OCI-LY7 (cell line): ENCODE results near the gene DHRSX. TPM values are rescaled to one million over a fixed set of nuclear protein-coding genes. Genes with fewer than 3 reads are reported as not detected.

ENCODE experiments used
- Bru-seq: library from RNA; stranded (reverse); fragments of 400-500 nt; gene quantifications from one replicate; lab custom pipeline; 2021; lab: Mats Ljungman, UMichigan
- BruChase-seq, 2 experiments: library from RNA; stranded (reverse); fragments of 400-500 nt; gene quantifications; one replicate each; lab custom pipeline; 2021; lab: Mats Ljungman, UMichigan
- BruUV-seq: library from RNA; stranded (reverse); fragments of 400-500 nt; replicated peaks from 2 replicates; lab custom pipeline; 2021; lab: Mats Ljungman, UMichigan
- CTCF ChIA-PET: fragments of 300-600 bp; sonication (Branson Sonifier 250); formaldehyde crosslinking; loops from one replicate; lab custom pipeline; 2022; ENCODE audit warnings: antibody characterized with exemption; ENCODE audit not compliant: unreplicated experiment; lab: Charles Lee
- POLR2A ChIA-PET: fragments of 300-600 bp; sonication (Branson Sonifier 250); formaldehyde crosslinking; loops from one replicate; lab custom pipeline; 2022; ENCODE audit warnings: antibody characterized with exemption; lab: Charles Lee
- DNase-seq: peaks from one replicate; pipeline ENCODE4 v3.0.0-alpha.2; 2015; ENCODE audit warnings: low spot score
- H2AFZ ChIP-seq: fragments of 200-600 bp; sonication (generic), shearing (Covaris generic); 2 replicates; pipeline ENCODE4 v1.6.1; 2014; ENCODE audit warnings: mild to moderate bottlenecking, antibody characterized with exemption, low read length, moderate library complexity
- H3K27ac ChIP-seq: fragments of 200-600 bp; sonication (generic); 2 replicates; pipeline ENCODE4 v1.5.1; 2014; ENCODE audit warnings: mixed run types, low read depth, mild to moderate bottlenecking, moderate library complexity, low read length, inconsistent platforms; ENCODE audit not compliant: poor library complexity, severe bottlenecking
- H3K36me3 ChIP-seq: fragments of 200-600 bp; sonication (generic); 2 replicates; pipeline ENCODE4 v1.6.1; 2014; ENCODE audit warnings: mild to moderate bottlenecking, antibody characterized with exemption, low read length, moderate library complexity, mixed read lengths; ENCODE audit not compliant: insufficient read depth
- H3K4me1 ChIP-seq: fragments of 200-600 bp; sonication (generic); 2 replicates; pipeline ENCODE4 v1.5.1; 2014; ENCODE audit warnings: mild to moderate bottlenecking, low read length; ENCODE audit not compliant: insufficient read depth, poor library complexity, severe bottlenecking
- H3K4me2 ChIP-seq: fragments of 200-600 bp; sonication (generic); 2 replicates; pipeline ENCODE4 v1.6.1; 2014; ENCODE audit warnings: mild to moderate bottlenecking, low read length
- H3K4me3 ChIP-seq: fragments of 200-600 bp; sonication (generic); 2 replicates; pipeline ENCODE4 v1.5.1; 2014; ENCODE audit warnings: mild to moderate bottlenecking, low read depth, low read length; ENCODE audit not compliant: poor library complexity, severe bottlenecking
- H3K79me2 ChIP-seq: fragments of 200-600 bp; sonication (generic); 2 replicates; pipeline ENCODE4 v1.6.1; 2016; ENCODE audit warnings: low read depth, mild to moderate bottlenecking, low read length, moderate library complexity, mixed read lengths; ENCODE audit not compliant: insufficient read depth
- H3K9me2 ChIP-seq: fragments of 200-600 bp; sonication (generic); 2 replicates; pipeline ENCODE4 v1.6.1; 2016; ENCODE audit warnings: mild to moderate bottlenecking, low read length, mixed read lengths; ENCODE audit not compliant: insufficient read depth
- H3K9me3 ChIP-seq: fragments of 200-600 bp; sonication (generic); 2 replicates; pipeline ENCODE4 v1.6.1; 2014; ENCODE audit warnings: mild to moderate bottlenecking, mixed run types, low read length, mixed read lengths
- H4K20me1 ChIP-seq: fragments of 200-600 bp; sonication (generic); 2 replicates; pipeline ENCODE4 v1.6.1; 2014; ENCODE audit warnings: mild to moderate bottlenecking, antibody characterized with exemption, low read length, moderate library complexity, mixed read lengths; ENCODE audit not compliant: insufficient read depth
- CTCF ChIP-seq: fragments of 200-600 bp; sonication (generic); conservative IDR thresholded peaks from 2 replicates; pipeline ENCODE4 v1.5.1; 2014; ENCODE audit warnings: mild to moderate bottlenecking, antibody characterized with exemption, low read length, moderate library complexity, mixed read lengths
- EZH2phosphoT487 ChIP-seq: fragments of 200-600 bp; sonication (generic); IDR thresholded peaks from 2 replicates; pipeline ENCODE4 v1.6.1; 2018; ENCODE audit warnings: low read depth, borderline replicate concordance, mild to moderate bottlenecking, mixed run types, antibody characterized with exemption, low read length, moderate library complexity, mixed read lengths
- intact Hi-C: fragments of 100-400 bp; cut with micrococcal nuclease; formaldehyde crosslinking; loops from one replicate; pipeline ENCODE4 v1.10.0; 2022; ENCODE audit not compliant: unreplicated experiment
- long read RNA-seq: library from polyadenylated mRNA; stranded (forward); transcript quantifications from one replicate; pipeline ENCODE4 v2.0.0, GENCODE V29; 2022
- total RNA-seq, 2 experiments: library from RNA; depleted of rRNA in 1 of 2; stranded (reverse); fragments of >200 nt in 1 of 2; shearing (Covaris generic) in 1 of 2; gene quantifications; 2 replicates each; pipeline ENCODE4 v1.2.3, GENCODE V29; 2014 to 2022

The DHRSX gene
- 30.9 and 33.8 TPM in 2 replicates for total RNA-seq (2014; rRNA removed; shearing (Covaris generic))
- total RNA-seq (2022) = 25.2 and 29.0 TPM in 2 replicates
- percentile 59 among the genes with signal in this experiment for Bru-seq, nascent RNA
- percentile 76 among the genes with signal in this experiment for BruChase-seq, experiment 1, labeled RNA remaining after a 6-hour chase
- percentile 70 among the genes with signal in this experiment for BruChase-seq, experiment 2, labeled RNA remaining after a 2-hour chase
- long read RNA-seq, transcript DHRSX-201 (7 exons, 2,571 nt) = major isoform, 28 of 63 reads
- long read RNA-seq, partial matches to known transcripts = 0 of 63 reads
- long read RNA-seq, other reads (novel, unspliced or antisense) = 35 of 63 reads

- H3K4me2 ChIP-seq = peak within 1 kb of the TSS; percentile 86
- H3K36me3 ChIP-seq = peaks cover 34% of the 10 kb centered on the region
- H3K4me3 ChIP-seq = peak within 1 kb of the TSS; percentile 86
- peak within 1 kb of the TSS; percentile 38; the same call in 1 of the 2 replicates for H2AFZ ChIP-seq
- no peaks in the 10 kb centered on the region for H3K9me2 ChIP-seq
- peak within 1 kb of the TSS; percentile 71 for H3K27ac ChIP-seq
- peak; percentile 69 for DNase-seq
- no peaks in the 10 kb centered on the region for H3K9me3 ChIP-seq
- CTCF ChIA-PET = no interaction called here
- TF ChIP-seq CTCF (no peak), EZH2phosphoT487 (no peak)
- peaks cover 14% of the 10 kb centered on the region; the same call in 1 of the 2 replicates for H4K20me1 ChIP-seq
- intact Hi-C loops = loop anchor here (1.0 kb wide), 2 partner anchors 16 to 92 kb away; no protein-coding TSS in a partner anchor
- H3K4me1 ChIP-seq = peaks cover 60% of the 10 kb centered on the region
- peaks cover 43% of the 10 kb centered on the region for H3K79me2 ChIP-seq
- no TSS peak for BruUV-seq
- POLR2A ChIA-PET = no interaction called here
Observed at GRCh38 chrX:2500803-2501558, at the start of gene DHRSX, which contains the start of gene ZBED1. Gene DHRSX (minus strand): TSS chrX:2500976. CDS start chrX:2500925, 51 bp downstream. Gene ZBED1 (minus strand): TSS chrX:2500976. CDS start chrX:2490719, 10,257 bp downstream.

- H3K4me3 ChIP-seq = no peak overlapping the region
- H2AFZ ChIP-seq = 0 out of 2 replicates have a peak overlapping the region, but pooled peaks have one; percentile 8
- intact Hi-C loops = no loop called here
- DNase-seq = no peak
- H3K27ac ChIP-seq = no peak overlapping the region
- H3K36me3 ChIP-seq = no peaks in the 10 kb centered on the region; the same call in 1 of the 2 replicates
- no TSS peak for BruUV-seq
- no peak overlapping the region for H3K4me2 ChIP-seq
- H3K79me2 ChIP-seq = no peaks in the 10 kb centered on the region
- H4K20me1 ChIP-seq = no peaks in the 10 kb centered on the region
- H3K4me1 ChIP-seq = no peaks in the 10 kb centered on the region
- no peaks in the 10 kb centered on the region for H3K9me2 ChIP-seq
- H3K9me3 ChIP-seq = 0 out of 2 replicates have a peak, but pooled peaks cover 4% of the 10 kb centered on the region
- ChIA-PET POLR2A (no interaction called here), CTCF (no interaction called here)
- TF ChIP-seq CTCF (no peak), EZH2phosphoT487 (no peak)
Observed at GRCh38 chrX:2549876-2550275, 49.1 kb upstream of the DHRSX start.
